ENCODE results near the gene AMER1. TPM values are rescaled to one million over a fixed set of nuclear protein-coding genes. Genes with fewer than 3 reads are reported as not detected.

The AMER1 gene
- total RNA-seq, 2 experiments from 2014 or later: 3.7 to 3.8 TPM

DNA sequence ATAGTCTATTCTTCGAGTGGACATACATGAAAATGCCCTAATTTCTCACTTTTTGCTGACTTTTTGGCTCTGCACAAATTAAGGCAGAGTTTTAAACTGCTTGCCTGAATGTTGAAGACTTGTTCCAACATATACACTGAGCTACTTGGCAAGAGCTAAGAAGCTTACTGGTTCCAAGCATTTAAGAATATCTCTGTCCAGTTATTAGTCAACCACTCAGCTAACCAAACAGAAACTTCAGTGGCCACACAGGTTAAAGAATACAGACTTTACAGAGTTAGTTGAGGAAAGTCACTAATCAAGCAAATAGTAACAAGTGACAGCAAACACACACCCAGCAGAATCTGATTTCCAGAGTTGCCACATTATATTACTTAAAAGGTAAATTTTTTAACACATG lies 35.5 kb downstream of the AMER1 start:
- Mint-ChIP-seq H3K27me3 (ENCODE audit: low read depth) (no peaks in the 10 kb centered on the region), H3K9me3 (ENCODE audit: insufficient read depth) (no peaks in the 10 kb centered on the region), H3K4me3 (no peak overlapping the region), H3K36me3 (ENCODE audit: low read depth) (no peaks in the 10 kb centered on the region), H3K27ac (no peak overlapping the region), H3K4me1 (ENCODE audit: low read depth) (no peaks in the 10 kb centered on the region)
- ATAC-seq (no peak), DNase-seq (no peak)
- POLR2A ChIA-PET: no interaction called here
- CTCF ChIA-PET: no interaction called here

DNA sequence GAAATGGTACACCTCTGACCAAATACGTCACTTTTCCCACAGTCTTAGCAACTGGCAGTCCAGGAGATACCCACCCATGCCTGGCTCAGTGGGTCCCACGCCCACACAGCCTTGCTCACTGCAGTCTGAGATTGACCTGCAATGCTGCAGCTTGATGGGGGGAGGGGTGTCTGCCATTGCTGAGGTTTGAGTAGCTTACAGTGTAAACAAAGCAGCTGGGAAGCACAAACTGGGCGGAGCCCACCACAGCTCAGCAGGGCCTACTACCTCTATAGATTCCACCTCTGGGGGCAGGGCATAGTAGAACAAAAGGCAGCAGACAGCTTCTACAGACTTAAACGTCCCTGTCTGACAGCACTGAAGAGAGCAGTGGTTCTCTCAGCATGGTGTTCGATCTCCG lies 52.7 kb downstream of the AMER1 start:
- POLR2A ChIA-PET: no interaction called here
- CTCF ChIA-PET: no interaction called here
- no peak for ATAC-seq
- DNase-seq: no peak
- Mint-ChIP-seq H3K4me1 (ENCODE audit: low read depth) (no peaks in the 10 kb centered on the region), H3K36me3 (ENCODE audit: low read depth) (no peaks in the 10 kb centered on the region), H3K4me3 (no peak overlapping the region), H3K9me3 (ENCODE audit: insufficient read depth) (no peaks in the 10 kb centered on the region), H3K27me3 (ENCODE audit: low read depth) (no peaks in the 10 kb centered on the region), H3K27ac (no peak overlapping the region)

DNA sequence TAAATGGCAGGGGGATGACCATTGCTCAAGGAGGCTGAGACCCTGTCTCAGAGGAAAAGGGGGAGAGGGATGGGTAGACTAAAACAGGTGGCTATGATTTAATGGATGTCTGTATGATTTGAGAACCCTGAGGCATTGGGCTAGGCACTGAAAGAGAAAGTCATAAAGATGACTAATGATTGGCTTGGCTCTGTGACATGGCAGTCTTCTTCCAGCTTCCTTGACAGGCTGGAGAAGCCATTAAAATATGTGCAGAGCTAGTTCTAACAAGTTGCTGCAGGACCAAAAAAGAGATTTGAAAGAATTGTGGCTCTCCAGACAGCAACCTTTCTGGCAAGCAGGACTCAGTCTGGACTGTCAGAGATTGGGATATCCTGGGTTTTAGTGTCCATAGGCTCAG lies 53.6 kb downstream of the AMER1 start:
- no peaks in the 10 kb centered on the region for H3K4me1 Mint-ChIP-seq (ENCODE audit: low read depth)
- H3K9me3 Mint-ChIP-seq (ENCODE audit: insufficient read depth): no peaks in the 10 kb centered on the region
- no peak overlapping the region for H3K4me3 Mint-ChIP-seq
- ATAC-seq (no peak), DNase-seq (no peak)
- H3K36me3 Mint-ChIP-seq (ENCODE audit: low read depth): no peaks in the 10 kb centered on the region
- POLR2A ChIA-PET: no interaction called here
- CTCF ChIA-PET: no interaction called here
- H3K27me3 Mint-ChIP-seq (ENCODE audit: low read depth): no peaks in the 10 kb centered on the region
- no peak overlapping the region for H3K27ac Mint-ChIP-seq

GRCh38 chrX:64150775-64151174 lies 54.7 kb downstream of the AMER1 start:
- no peak overlapping the region for H3K4me3 Mint-ChIP-seq
- H3K4me1 Mint-ChIP-seq (ENCODE audit: low read depth): no peaks in the 10 kb centered on the region
- ChIA-PET POLR2A (no interaction called here), CTCF (no interaction called here)
- no peaks in the 10 kb centered on the region for H3K27me3 Mint-ChIP-seq (ENCODE audit: low read depth)
- no peak for DNase-seq
- H3K9me3 Mint-ChIP-seq (ENCODE audit: insufficient read depth): no peaks in the 10 kb centered on the region
- no peaks in the 10 kb centered on the region for H3K36me3 Mint-ChIP-seq (ENCODE audit: low read depth)
- ATAC-seq: no peak
- H3K27ac Mint-ChIP-seq: no peak overlapping the region

Other genes with a start within 250 kb of the AMER1 start
- not detected for gene ASB12, start 24.9 kb upstream of the AMER1 start, total RNA-seq
- gene MTMR8, start 189.7 kb upstream of the AMER1 start, total RNA-seq: 1 to 10 TPM; 4.0 to 4.8 TPM